ENCODE results near the gene BTLA.
"Not testable (repeated sequence)": the region's sequence is repeated elsewhere in the genome, so short reads cannot be mapped to it uniquely, and the experiment has no call there.

The BTLA gene

GRCh38 chr3:112498914-112499711 is at the start of gene BTLA:
Gene BTLA, minus strand, starts transcription at chr3:112499472. Its CDS starts 114 bp downstream, at chr3:112499358.
- no peak for DNase-seq (ENCODE audit: low read depth)

- no peak for DNase-seq (ENCODE audit: low read depth)
Measured at GRCh38 chr3:112546216-112546759, 47.0 kb upstream of the BTLA start.

- no peak for DNase-seq (ENCODE audit: low read depth)
Measured at GRCh38 chr3:112539825-112540650, 40.8 kb upstream of the BTLA start.

GRCh38 chr3:112531358-112531781 is 32.1 kb upstream of the BTLA start:
- no peak for DNase-seq (ENCODE audit: low read depth)

- DNase-seq (ENCODE audit: low read depth): no peak
Measured at GRCh38 chr3:112530573-112530972, 31.3 kb upstream of the BTLA start.

- DNase-seq (ENCODE audit: low read depth): not testable (repeated sequence)
Measured at GRCh38 chr3:112524127-112524526, 24.9 kb upstream of the BTLA start.

- no peak for DNase-seq (ENCODE audit: low read depth)
Measured at GRCh38 chr3:112519424-112520001, 20.2 kb upstream of the BTLA start.

GRCh38 chr3:112518970-112519369 is 19.7 kb upstream of the BTLA start:
- not testable (repeated sequence) for DNase-seq (ENCODE audit: low read depth)

GRCh38 chr3:112514527-112515128 is 15.4 kb upstream of the BTLA start:
- no peak for DNase-seq (ENCODE audit: low read depth)

- no peak for DNase-seq (ENCODE audit: low read depth)
Measured at GRCh38 chr3:112512320-112512719, 13.0 kb upstream of the BTLA start.

GRCh38 chr3:112508860-112509259 is 9.6 kb upstream of the BTLA start:
- DNase-seq (ENCODE audit: low read depth): no peak

GRCh38 chr3:112508261-112508660 is 9.0 kb upstream of the BTLA start:
- no peak for DNase-seq (ENCODE audit: low read depth)

- no peak for DNase-seq (ENCODE audit: low read depth)
Measured at GRCh38 chr3:112505907-112506306, 6.6 kb upstream of the BTLA start.

GRCh38 chr3:112504123-112504522 is 4.9 kb upstream of the BTLA start:
- DNase-seq (ENCODE audit: low read depth): no peak

GRCh38 chr3:112503304-112503972 is 4.2 kb upstream of the BTLA start:
- DNase-seq (ENCODE audit: low read depth): no peak

GRCh38 chr3:112500621-112501020 is 1.3 kb upstream of the BTLA start:
- no peak for DNase-seq (ENCODE audit: low read depth)

GRCh38 chr3:112497897-112498548 is 1.2 kb downstream of the BTLA start:
- DNase-seq (ENCODE audit: low read depth): no peak

- DNase-seq (ENCODE audit: low read depth): no peak
Measured at GRCh38 chr3:112496366-112497067, 2.8 kb downstream of the BTLA start.

GRCh38 chr3:112494448-112494767 is 4.9 kb downstream of the BTLA start:
- not testable (repeated sequence) for DNase-seq (ENCODE audit: low read depth)

GRCh38 chr3:112492124-112492523 is 7.1 kb downstream of the BTLA start:
- DNase-seq (ENCODE audit: low read depth): no peak

All from stimulated activated CD8-positive, alpha-beta memory T cell treated with anti-CD3 and anti-CD28 coated beads, Interleukin-12 subunit alpha, Interleukin-12 subunit beta, amount 100 ng/mL, for 4 hours (primary cell).